Osteocyte (in vitro differentiated cells): ENCODE measurements around the gene NCAM2. TPM values are rescaled to one million over a fixed set of nuclear protein-coding genes. Genes with fewer than 3 reads are reported as not detected.

ENCODE experiments used
- DNase-seq: peaks from one replicate; pipeline ENCODE4 v3.0.0; 2021; ENCODE audit warnings: mixed read lengths; ENCODE audit not compliant: unreplicated experiment; ENCODE audit errors: extremely low spot score
- H3K27ac Mint-ChIP-seq: one replicate; pipeline ENCODE4 v1.8.0; 2021; ENCODE audit warnings: mild to moderate bottlenecking, mixed read lengths; ENCODE audit not compliant: unreplicated experiment
- H3K27me3 Mint-ChIP-seq: one replicate; pipeline ENCODE4 v1.8.0; 2021; ENCODE audit warnings: mixed read lengths; ENCODE audit not compliant: unreplicated experiment
- H3K36me3 Mint-ChIP-seq: one replicate; pipeline ENCODE4 v1.8.0; 2021; ENCODE audit warnings: mixed read lengths; ENCODE audit not compliant: unreplicated experiment
- H3K4me1 Mint-ChIP-seq: one replicate; pipeline ENCODE4 v1.8.0; 2021; ENCODE audit warnings: mixed read lengths; ENCODE audit not compliant: unreplicated experiment
- H3K4me3 Mint-ChIP-seq: one replicate; pipeline ENCODE4 v1.8.0; 2021; ENCODE audit warnings: mild to moderate bottlenecking, moderate library complexity, mixed read lengths; ENCODE audit not compliant: unreplicated experiment
- H3K9me3 Mint-ChIP-seq: one replicate; pipeline ENCODE4 v1.8.0; 2021; ENCODE audit warnings: mixed read lengths; ENCODE audit not compliant: unreplicated experiment
- CTCF ChIP-seq: fragments of 200-600 bp; sonication (generic); IDR thresholded peaks from 2 replicates; pipeline ENCODE4 v1.5.0; 2021; ENCODE audit warnings: antibody characterized with exemption, mild to moderate bottlenecking, moderate library complexity
- total RNA-seq: library from RNA; stranded (reverse); gene quantifications from 2 replicates; pipeline ENCODE4 v1.2.1, GENCODE V29; 2021

NCAM2 gene
- total RNA-seq, 1 donor from 2014 or later = 121 TPM

- no peak for TF ChIP-seq CTCF
- peaks cover 33% of the 10 kb centered on the region for H3K4me1 Mint-ChIP-seq
- H3K9me3 Mint-ChIP-seq = no peaks in the 10 kb centered on the region
- no peaks in the 10 kb centered on the region for H3K36me3 Mint-ChIP-seq
- no peaks in the 10 kb centered on the region for H3K27me3 Mint-ChIP-seq
- no peak for DNase-seq
- H3K4me3 Mint-ChIP-seq = no peak overlapping the region
- no peak overlapping the region for H3K27ac Mint-ChIP-seq
Measured at GRCh38 chr21:21052672-21053071, 54.5 kb downstream of the NCAM2 start.

- H3K27ac Mint-ChIP-seq = no peak overlapping the region
- no peak for TF ChIP-seq CTCF
- H3K9me3 Mint-ChIP-seq = no peaks in the 10 kb centered on the region
Measured at GRCh38 chr21:21057349-21058062, 59.3 kb downstream of the NCAM2 start.

GRCh38 chr21:21063828-21064227, 65.6 kb downstream of the NCAM2 start:
- Mint-ChIP-seq H3K9me3 (no peaks in the 10 kb centered on the region), H3K4me3 (no peak overlapping the region), H3K27me3 (no peaks in the 10 kb centered on the region), H3K27ac (no peak overlapping the region), H3K36me3 (no peaks in the 10 kb centered on the region), H3K4me1 (peaks cover 17% of the 10 kb centered on the region)
- no peak for DNase-seq
- no peak for TF ChIP-seq CTCF

More at GRCh38 chr21:21057349-21058062, 59.3 kb downstream of the NCAM2 start:
- no peak for DNase-seq
- Mint-ChIP-seq H3K4me1 (peaks cover 24% of the 10 kb centered on the region), H3K27me3 (no peaks in the 10 kb centered on the region), H3K4me3 (no peak overlapping the region), H3K36me3 (no peaks in the 10 kb centered on the region)

GRCh38 chr21:21064353-21064752, 66.1 kb downstream of the NCAM2 start:
- Mint-ChIP-seq H3K36me3 (no peaks in the 10 kb centered on the region), H3K9me3 (no peaks in the 10 kb centered on the region), H3K27ac (no peak overlapping the region), H3K27me3 (no peaks in the 10 kb centered on the region), H3K4me3 (no peak overlapping the region), H3K4me1 (peaks cover 17% of the 10 kb centered on the region)
- no peak for TF ChIP-seq CTCF
- no peak for DNase-seq

GRCh38 chr21:21067375-21067774, 69.2 kb downstream of the NCAM2 start:
- peaks cover 17% of the 10 kb centered on the region for H3K4me1 Mint-ChIP-seq
- H3K27me3 Mint-ChIP-seq = no peaks in the 10 kb centered on the region
- no peak overlapping the region for H3K27ac Mint-ChIP-seq
- no peak overlapping the region for H3K4me3 Mint-ChIP-seq
- no peaks in the 10 kb centered on the region for H3K36me3 Mint-ChIP-seq
- no peak for TF ChIP-seq CTCF
- DNase-seq = no peak
- H3K9me3 Mint-ChIP-seq = no peaks in the 10 kb centered on the region
